Activated naive CD4-positive, alpha-beta T cell treated with anti-CD3 and anti-CD28 coated beads, Interleukin-2, amount 10 ng/mL, durations not matched to agents 7 days and 5 days (primary cell): ENCODE data around the gene PRKAG2.

Source experiments
- CTCF ChIA-PET: fragments of 350-600 bp; sonication (Branson Sonifier 250); formaldehyde crosslinking; loops from one replicate; lab custom pipeline; 2021; ENCODE audit warnings: antibody characterized with exemption; lab: Charles Lee
- DNase-seq: peaks from one replicate; pipeline ENCODE4 v3.0.0-alpha.2; 2020
- H3K27ac Mint-ChIP-seq: one replicate; pipeline ENCODE4 v1.8.0; 2021; ENCODE audit warnings: mild to moderate bottlenecking, moderate library complexity, mixed read lengths
- H3K27me3 Mint-ChIP-seq: one replicate; pipeline ENCODE4 v1.8.0; 2021; ENCODE audit warnings: mild to moderate bottlenecking, mixed read lengths
- H3K36me3 Mint-ChIP-seq: one replicate; pipeline ENCODE4 v1.8.0; 2021; ENCODE audit warnings: mixed read lengths
- H3K4me1 Mint-ChIP-seq: one replicate; pipeline ENCODE4 v1.8.0; 2021; ENCODE audit warnings: mixed read lengths
- H3K4me3 Mint-ChIP-seq: one replicate; pipeline ENCODE4 v1.8.0; 2021; ENCODE audit warnings: mild to moderate bottlenecking, moderate library complexity, mixed read lengths
- H3K9me3 Mint-ChIP-seq: one replicate; pipeline ENCODE4 v1.8.0; 2021; ENCODE audit warnings: mixed read lengths

Gene PRKAG2

GRCh38 chr7:151658778-151659177 is 218.1 kb downstream of the PRKAG2 start:
- no peaks in the 10 kb centered on the region for H3K4me1 Mint-ChIP-seq
- H3K27ac Mint-ChIP-seq = no peak overlapping the region
- CTCF ChIA-PET = no interaction called here

GRCh38 chr7:151657173-151657572 is 219.7 kb downstream of the PRKAG2 start:
- CTCF ChIA-PET = no interaction called here
- Mint-ChIP-seq H3K4me3 (no peak overlapping the region), H3K36me3 (no peaks in the 10 kb centered on the region), H3K4me1 (no peaks in the 10 kb centered on the region), H3K27ac (no peak overlapping the region), H3K27me3 (no peaks in the 10 kb centered on the region), H3K9me3 (no peaks in the 10 kb centered on the region)
- DNase-seq = no peak

More at GRCh38 chr7:151658778-151659177, 218.1 kb downstream of the PRKAG2 start:
- Mint-ChIP-seq H3K36me3 (no peaks in the 10 kb centered on the region), H3K27me3 (no peaks in the 10 kb centered on the region), H3K9me3 (no peaks in the 10 kb centered on the region), H3K4me3 (no peak overlapping the region)
- DNase-seq = no peak

- CTCF ChIA-PET = no interaction called here
- DNase-seq = no peak
- Mint-ChIP-seq H3K4me3 (no peak overlapping the region), H3K27me3 (no peaks in the 10 kb centered on the region), H3K36me3 (no peaks in the 10 kb centered on the region), H3K9me3 (no peaks in the 10 kb centered on the region), H3K27ac (no peak overlapping the region), H3K4me1 (no peaks in the 10 kb centered on the region)
Measured at GRCh38 chr7:151655555-151655954, 221.4 kb downstream of the PRKAG2 start.

- CTCF ChIA-PET = no interaction called here
- Mint-ChIP-seq H3K9me3 (no peaks in the 10 kb centered on the region), H3K4me1 (no peaks in the 10 kb centered on the region), H3K36me3 (no peaks in the 10 kb centered on the region), H3K27me3 (no peaks in the 10 kb centered on the region), H3K4me3 (no peak overlapping the region), H3K27ac (no peak overlapping the region)
- no peak for DNase-seq
Measured at GRCh38 chr7:151652111-151652510, 224.8 kb downstream of the PRKAG2 start.

GRCh38 chr7:151650161-151650560 is 226.8 kb downstream of the PRKAG2 start:
- CTCF ChIA-PET = no interaction called here
- Mint-ChIP-seq H3K4me1 (no peaks in the 10 kb centered on the region), H3K9me3 (no peaks in the 10 kb centered on the region), H3K36me3 (no peaks in the 10 kb centered on the region), H3K27ac (no peak overlapping the region), H3K4me3 (no peak overlapping the region), H3K27me3 (no peaks in the 10 kb centered on the region)
- DNase-seq = no peak

- Mint-ChIP-seq H3K4me3 (no peak overlapping the region), H3K27me3 (no peaks in the 10 kb centered on the region), H3K36me3 (no peaks in the 10 kb centered on the region), H3K4me1 (no peaks in the 10 kb centered on the region), H3K9me3 (no peaks in the 10 kb centered on the region), H3K27ac (no peak overlapping the region)
- CTCF ChIA-PET = no interaction called here
- no peak for DNase-seq
Measured at GRCh38 chr7:151648429-151648828, 228.5 kb downstream of the PRKAG2 start.

- Mint-ChIP-seq H3K27me3 (no peaks in the 10 kb centered on the region), H3K4me1 (no peaks in the 10 kb centered on the region), H3K9me3 (no peaks in the 10 kb centered on the region), H3K4me3 (no peak overlapping the region), H3K36me3 (no peaks in the 10 kb centered on the region), H3K27ac (no peak overlapping the region)
- no peak for DNase-seq
- CTCF ChIA-PET = no interaction called here
Measured at GRCh38 chr7:151647874-151648273, 229.0 kb downstream of the PRKAG2 start.

GRCh38 chr7:151647006-151647405 is 229.9 kb downstream of the PRKAG2 start:
- H3K9me3 Mint-ChIP-seq = no peaks in the 10 kb centered on the region
- no peaks in the 10 kb centered on the region for H3K36me3 Mint-ChIP-seq
- no peaks in the 10 kb centered on the region for H3K27me3 Mint-ChIP-seq
- no peak overlapping the region for H3K4me3 Mint-ChIP-seq
- no peak overlapping the region for H3K27ac Mint-ChIP-seq
- DNase-seq = no peak
- CTCF ChIA-PET = interaction anchor here (1.5 kb wide), 1 partner anchor 15 kb away, joined by 3 read pairs; no protein-coding TSS in a partner anchor
- no peaks in the 10 kb centered on the region for H3K4me1 Mint-ChIP-seq

- Mint-ChIP-seq H3K9me3 (no peaks in the 10 kb centered on the region), H3K27me3 (no peaks in the 10 kb centered on the region), H3K4me3 (no peak overlapping the region), H3K36me3 (no peaks in the 10 kb centered on the region), H3K27ac (no peak overlapping the region), H3K4me1 (no peaks in the 10 kb centered on the region)
- CTCF ChIA-PET = interaction anchor here (1.9 kb wide), 1 partner anchor 11 kb away, joined by 4 read pairs; no protein-coding TSS in a partner anchor
- DNase-seq = no peak
Measured at GRCh38 chr7:151645311-151645710, 231.6 kb downstream of the PRKAG2 start.

GRCh38 chr7:151644554-151644953 is 232.4 kb downstream of the PRKAG2 start:
- H3K27me3 Mint-ChIP-seq = no peaks in the 10 kb centered on the region
- H3K27ac Mint-ChIP-seq = no peak overlapping the region
- no peaks in the 10 kb centered on the region for H3K9me3 Mint-ChIP-seq
- no peak for DNase-seq
- H3K4me3 Mint-ChIP-seq = no peak overlapping the region
- CTCF ChIA-PET = interaction anchor here (1.9 kb wide), 1 partner anchor 11 kb away, joined by 4 read pairs; no protein-coding TSS in a partner anchor
- no peaks in the 10 kb centered on the region for H3K36me3 Mint-ChIP-seq
- no peaks in the 10 kb centered on the region for H3K4me1 Mint-ChIP-seq

GRCh38 chr7:151642746-151643145 is 234.2 kb downstream of the PRKAG2 start:
- CTCF ChIA-PET = interaction anchor here (1.5 kb wide), 2 partner anchors 117 to 139 kb away, joined by 4 read pairs; no protein-coding TSS in a partner anchor
- peaks cover 4% of the 10 kb centered on the region for H3K27me3 Mint-ChIP-seq
- DNase-seq = no peak
- H3K9me3 Mint-ChIP-seq = no peaks in the 10 kb centered on the region
- no peak overlapping the region for H3K4me3 Mint-ChIP-seq
- H3K27ac Mint-ChIP-seq = no peak overlapping the region
- no peaks in the 10 kb centered on the region for H3K4me1 Mint-ChIP-seq
- no peaks in the 10 kb centered on the region for H3K36me3 Mint-ChIP-seq

- CTCF ChIA-PET = interaction anchor here (0.5 kb wide), 1 partner anchor 316 kb away, joined by 4 read pairs; no protein-coding TSS in a partner anchor
- no peak overlapping the region for H3K27ac Mint-ChIP-seq
- H3K27me3 Mint-ChIP-seq = peaks cover 4% of the 10 kb centered on the region
- no peak for DNase-seq
- H3K4me1 Mint-ChIP-seq = no peaks in the 10 kb centered on the region
- H3K36me3 Mint-ChIP-seq = no peaks in the 10 kb centered on the region
- H3K9me3 Mint-ChIP-seq = no peaks in the 10 kb centered on the region
- no peak overlapping the region for H3K4me3 Mint-ChIP-seq
Measured at GRCh38 chr7:151641587-151641986, 235.3 kb downstream of the PRKAG2 start.

GRCh38 chr7:151637781-151638261 is 239.1 kb downstream of the PRKAG2 start:
- H3K36me3 Mint-ChIP-seq = peaks cover 3% of the 10 kb centered on the region
- no peak for DNase-seq
- H3K9me3 Mint-ChIP-seq = peaks cover 5% of the 10 kb centered on the region
- H3K4me3 Mint-ChIP-seq = no peak overlapping the region
- H3K27ac Mint-ChIP-seq = no peak overlapping the region
- CTCF ChIA-PET = interaction anchor here (1.0 kb wide), 1 partner anchor 69 kb away, joined by 3 read pairs; no protein-coding TSS in a partner anchor
- peaks cover 4% of the 10 kb centered on the region for H3K27me3 Mint-ChIP-seq
- H3K4me1 Mint-ChIP-seq = peaks cover 6% of the 10 kb centered on the region

- CTCF ChIA-PET = interaction anchor here (1.4 to 3.8 kb wide), 4 partner anchors 10 to 149 kb away, joined by 4 to 26 read pairs (median 10); no protein-coding TSS in a partner anchor
- no peak for DNase-seq
- Mint-ChIP-seq H3K27me3 (peaks cover 4% of the 10 kb centered on the region), H3K36me3 (peaks cover 3% of the 10 kb centered on the region), H3K27ac (no peak overlapping the region), H3K9me3 (peaks cover 5% of the 10 kb centered on the region), H3K4me3 (no peak overlapping the region), H3K4me1 (peaks cover 22% of the 10 kb centered on the region)
Measured at GRCh38 chr7:151634643-151635042, 242.3 kb downstream of the PRKAG2 start.

GRCh38 chr7:151633516-151633812 is 243.5 kb downstream of the PRKAG2 start:
- no peak for DNase-seq
- CTCF ChIA-PET = interaction anchor here (0.6 to 3.8 kb wide), 8 partner anchors 9 to 185 kb away, joined by 3 to 26 read pairs (median 6); partner anchors contain the start of gene RHEB
- H3K27me3 Mint-ChIP-seq = no peaks in the 10 kb centered on the region
- H3K9me3 Mint-ChIP-seq = peaks cover 5% of the 10 kb centered on the region
- H3K4me1 Mint-ChIP-seq = peaks cover 22% of the 10 kb centered on the region
- peaks cover 3% of the 10 kb centered on the region for H3K36me3 Mint-ChIP-seq
- peak overlapping the region; percentile 96 for H3K27ac Mint-ChIP-seq
- H3K4me3 Mint-ChIP-seq = peak overlapping the region; percentile 88
